Esophagus (tissue), 2 donors: ENCODE data around the gene CDK16. TPM values are rescaled to one million over a fixed set of nuclear protein-coding genes. Genes with fewer than 3 reads are reported as not detected.
"Not testable (repeated sequence)": the region's sequence is repeated elsewhere in the genome, so short reads cannot be mapped to it uniquely, and the experiment has no call there.

Experiments used
- H3K27ac ChIP-seq, 2 donors: one replicate each; pipeline ENCODE4 v1.5.1; 2013; ENCODE audit warnings: low read depth in 2 of 2, mild to moderate bottlenecking in 2 of 2, inconsistent platforms in 1 of 2, low read length in 1 of 2, moderate library complexity in 1 of 2
- H3K27me3 ChIP-seq, 2 donors: one replicate each; pipeline ENCODE4 v1.6.1; 2013; ENCODE audit warnings: low read length in 2 of 2, control low read depth in 1 of 2, mild to moderate bottlenecking in 1 of 2; ENCODE audit not compliant: insufficient read depth in 2 of 2, control insufficient read depth in 1 of 2
- H3K36me3 ChIP-seq, 2 donors: one replicate each; pipeline ENCODE4 v1.6.1; 2013; ENCODE audit warnings: low read length in 1 of 2; ENCODE audit not compliant: control insufficient read depth in 2 of 2, insufficient read depth in 2 of 2
- H3K4me1 ChIP-seq, 2 donors: one replicate each; pipeline ENCODE4 v1.6.1; 2013; ENCODE audit warnings: low read length in 1 of 2; ENCODE audit not compliant: control insufficient read depth in 2 of 2, insufficient read depth in 2 of 2
- H3K4me3 ChIP-seq, 2 donors: one replicate each; pipeline ENCODE4 v1.5.1; 2013; ENCODE audit warnings: low read length in 2 of 2, mild to moderate bottlenecking in 2 of 2, low read depth in 1 of 2, moderate library complexity in 1 of 2
- H3K9me3 ChIP-seq, 2 donors: one replicate each; pipeline ENCODE4 v1.6.1; 2013; ENCODE audit warnings: mild to moderate bottlenecking in 2 of 2, low read depth in 1 of 2, low read length in 1 of 2, moderate library complexity in 1 of 2; ENCODE audit not compliant: control insufficient read depth in 2 of 2, insufficient read depth in 1 of 2
- WGBS, 2 donors: extraction: QIAGEN DNeasy Blood & Tissue Kit; methylation state at CpG; one replicate each; pipeline ENCODE4 v1.1.7; 2013; 5-methylcytosine and 5-hydroxymethylcytosine counted together
- polyA plus RNA-seq, 2 donors: library from polyadenylated mRNA; stranded (reverse); fragments of 200-250 nt; gene quantifications; one replicate each; pipeline ENCODE4 v1.2.3, GENCODE V29; 2013
- donor health status: healthy with polysubstance abuse.
- donor health status: Bipolar disorder and iron deficiency.

Gene CDK16
- polyA plus RNA-seq, 2 donors: 47.5 to 59.8 TPM

- H3K36me3 ChIP-seq: peaks cover 0 to 31% of the 10 kb centered on the region in 2 donors
- H3K27me3 ChIP-seq: no peaks in the 10 kb centered on the region
- WGBS, 2 donors: 92 to 93% methylated on average over 10 of the region's 10 CpGs
- no peaks in the 10 kb centered on the region for H3K4me1 ChIP-seq
- H3K4me3 ChIP-seq: no peak overlapping the region
- no peaks in the 10 kb centered on the region for H3K9me3 ChIP-seq
- H3K27ac ChIP-seq: no peak overlapping the region
These were observed 23.8 kb downstream of the CDK16 start for GRCh38 chrX:47242321-47242720.

GRCh38 chrX:47243351-47243750, 24.9 kb downstream of the CDK16 start:
- no peak overlapping the region for H3K4me3 ChIP-seq
- H3K27ac ChIP-seq: no peak overlapping the region
- no peaks in the 10 kb centered on the region for H3K9me3 ChIP-seq
- no peaks in the 10 kb centered on the region for H3K27me3 ChIP-seq
- no peaks in the 10 kb centered on the region for H3K4me1 ChIP-seq
- peaks cover 0 to 37% of the 10 kb centered on the region in 2 donors for H3K36me3 ChIP-seq
- 91 to 94% methylated on average over 14 of the region's 14 CpGs for WGBS, 2 donors

GRCh38 chrX:47244676-47245075, 26.2 kb downstream of the CDK16 start:
- WGBS, 2 donors: 90 to 95% methylated on average over 16 of the region's 16 CpGs
- no peaks in the 10 kb centered on the region for H3K4me1 ChIP-seq
- H3K27ac ChIP-seq: no peak overlapping the region
- peaks cover 0 to 36% of the 10 kb centered on the region in 2 donors for H3K36me3 ChIP-seq
- H3K4me3 ChIP-seq: no peak overlapping the region
- H3K9me3 ChIP-seq: no peaks in the 10 kb centered on the region
- H3K27me3 ChIP-seq: no peaks in the 10 kb centered on the region

GRCh38 chrX:47245156-47245555, 26.7 kb downstream of the CDK16 start:
- no peaks in the 10 kb centered on the region for H3K9me3 ChIP-seq
- peaks cover 0 to 34% of the 10 kb centered on the region in 2 donors for H3K36me3 ChIP-seq
- H3K27ac ChIP-seq: no peak overlapping the region
- no peaks in the 10 kb centered on the region for H3K27me3 ChIP-seq
- WGBS, 2 donors: 83 to 92% methylated on average over 10 of the region's 10 CpGs
- no peaks in the 10 kb centered on the region for H3K4me1 ChIP-seq
- H3K4me3 ChIP-seq: no peak overlapping the region

- H3K9me3 ChIP-seq: no peaks in the 10 kb centered on the region
- H3K27me3 ChIP-seq: no peaks in the 10 kb centered on the region
- no peak overlapping the region for H3K4me3 ChIP-seq
- no peaks in the 10 kb centered on the region for H3K4me1 ChIP-seq
- H3K27ac ChIP-seq: no peak overlapping the region
- WGBS, 2 donors: 77 to 81% methylated on average over 23 of the region's 23 CpGs
- H3K36me3 ChIP-seq: peaks cover 0 to 19% of the 10 kb centered on the region in 2 donors
These were observed 28.9 kb downstream of the CDK16 start for GRCh38 chrX:47247206-47247998.

GRCh38 chrX:47247999-47248320, 29.5 kb downstream of the CDK16 start:
- peaks cover 0 to 19% of the 10 kb centered on the region in 2 donors for H3K36me3 ChIP-seq
- WGBS, 2 donors: 74 to 82% methylated on average over 13 of the region's 13 CpGs
- no peaks in the 10 kb centered on the region for H3K9me3 ChIP-seq
- H3K4me3 ChIP-seq: no peak overlapping the region
- H3K4me1 ChIP-seq: no peaks in the 10 kb centered on the region
- H3K27me3 ChIP-seq: no peaks in the 10 kb centered on the region
- no peak overlapping the region for H3K27ac ChIP-seq

GRCh38 chrX:47248576-47248975, 30.1 kb downstream of the CDK16 start:
- peaks cover 0 to 16% of the 10 kb centered on the region in 2 donors for H3K36me3 ChIP-seq
- WGBS, 2 donors: 80 to 92% methylated on average over 6 of the region's 6 CpGs

GRCh38 chrX:47250017-47250347, 31.5 kb downstream of the CDK16 start:
- H3K27ac ChIP-seq: no peak overlapping the region
- H3K4me3 ChIP-seq: no peak overlapping the region
- WGBS, 2 donors: 88 to 90% methylated on average over 6 of the region's 6 CpGs
- H3K9me3 ChIP-seq: no peaks in the 10 kb centered on the region
- H3K36me3 ChIP-seq: peaks cover 0 to 12% of the 10 kb centered on the region in 2 donors
- no peaks in the 10 kb centered on the region for H3K27me3 ChIP-seq
- H3K4me1 ChIP-seq: no peaks in the 10 kb centered on the region

More at GRCh38 chrX:47248576-47248975, 30.1 kb downstream of the CDK16 start:
- Histone ChIP-seq H3K4me3 (no peak overlapping the region), H3K27ac (no peak overlapping the region), H3K4me1 (no peaks in the 10 kb centered on the region), H3K27me3 (no peaks in the 10 kb centered on the region), H3K9me3 (no peaks in the 10 kb centered on the region)

- H3K4me3 ChIP-seq: not testable (repeated sequence)
- WGBS, 2 donors: 91 to 94% methylated on average over 12 of the region's 12 CpGs
These were observed 39.1 kb downstream of the CDK16 start for GRCh38 chrX:47257620-47258019.

GRCh38 chrX:47264483-47265173, 46.1 kb downstream of the CDK16 start:
- H3K36me3 ChIP-seq: no peaks in the 10 kb centered on the region
- H3K27ac ChIP-seq: no peak overlapping the region
- H3K27me3 ChIP-seq: no peaks in the 10 kb centered on the region
- H3K9me3 ChIP-seq: no peaks in the 10 kb centered on the region
- 63 to 66% methylated on average over 7 of the region's 7 CpGs for WGBS, 2 donors
- H3K4me1 ChIP-seq: no peaks in the 10 kb centered on the region
- H3K4me3 ChIP-seq: no peak overlapping the region

More at GRCh38 chrX:47257620-47258019, 39.1 kb downstream of the CDK16 start:
- not testable (repeated sequence) for H3K4me1 ChIP-seq, H3K27me3 ChIP-seq, H3K9me3 ChIP-seq, H3K36me3 ChIP-seq, H3K27ac ChIP-seq
